HepG2 (cell line): ENCODE measurements around the gene PIK3C2B. TPM values are rescaled to one million over a fixed set of nuclear protein-coding genes. Genes with fewer than 3 reads are reported as not detected.

Experiments used
- ARNT2 ChIP-seq: sonication (generic); formaldehyde crosslinking; IDR thresholded peaks from 2 replicates; pipeline ENCODE4 v1.8.0; 2022; ENCODE audit warnings: mild to moderate bottlenecking, low read depth, missing genetic modification reagents, moderate library complexity
- ATF7-NPFF ChIP-seq: sonication (generic); formaldehyde crosslinking; IDR thresholded peaks from 2 replicates; pipeline ENCODE4 v1.8.1; 2023; ENCODE audit warnings: mild to moderate bottlenecking, low read depth, missing genetic modification reagents, moderate library complexity
- DR1 ChIP-seq: sonication (generic); formaldehyde crosslinking; IDR thresholded peaks from 2 replicates; pipeline ENCODE4 v1.8.0; 2021; ENCODE audit warnings: mild to moderate bottlenecking, missing genetic modification reagents, inconsistent platforms
- ERF ChIP-seq: IDR thresholded peaks from 2 replicates; pipeline ENCODE4 v1.6.1; 2018; ENCODE audit warnings: missing biosample characterization, missing genetic modification reagents
- EZH2 ChIP-seq: conservative IDR thresholded peaks from 2 replicates; pipeline ENCODE4 v1.6.1; 2012; ENCODE audit warnings: mild to moderate bottlenecking, low read depth, low read length, moderate library complexity
- HNF4A ChIP-seq: sonication (generic); formaldehyde crosslinking; IDR thresholded peaks from 2 replicates; pipeline ENCODE4 v1.4.0; 2020; ENCODE audit warnings: missing genetic modification reagents
- HOXA7 ChIP-seq: sonication (generic); formaldehyde crosslinking; IDR thresholded peaks from 2 replicates; pipeline ENCODE4 v1.8.1; 2022; ENCODE audit warnings: mild to moderate bottlenecking, missing genetic modification reagents, moderate library complexity
- IRF9 ChIP-seq: sonication (generic); formaldehyde crosslinking; IDR thresholded peaks from 2 replicates; pipeline ENCODE4 v1.8.0; 2022; ENCODE audit warnings: missing genetic modification reagents, mild to moderate bottlenecking, borderline replicate concordance
- JARID2 ChIP-seq: sonication (generic); formaldehyde crosslinking; IDR thresholded peaks from 2 replicates; pipeline ENCODE4 v1.8.1; 2023; ENCODE audit warnings: missing genetic modification reagents, inconsistent platforms; ENCODE audit not compliant: insufficient replicate concordance
- KIAA2018 ChIP-seq: sonication (generic); formaldehyde crosslinking; IDR thresholded peaks from 2 replicates; pipeline ENCODE4 v1.5.0; 2020; ENCODE audit warnings: mild to moderate bottlenecking, missing genetic modification reagents, borderline replicate concordance
- MIER3 ChIP-seq: IDR thresholded peaks from 2 replicates; pipeline ENCODE4 v1.6.1; 2016; ENCODE audit warnings: missing compliant biosample characterization, borderline replicate concordance
- PHF8 ChIP-seq: sonication (generic); formaldehyde crosslinking; IDR thresholded peaks from 2 replicates; pipeline ENCODE4 v1.5.0; 2020; ENCODE audit warnings: missing genetic modification reagents
- POLR2G ChIP-seq: fragments of 200-400 bp; formaldehyde crosslinking; IDR thresholded peaks from 2 replicates; pipeline ENCODE4 v1.6.1; 2018; ENCODE audit warnings: mild to moderate bottlenecking, low read depth, low read length, moderate library complexity
- THAP8 ChIP-seq: sonication (generic); formaldehyde crosslinking; IDR thresholded peaks from 2 replicates; pipeline ENCODE4 v1.5.1; 2020; ENCODE audit warnings: missing genetic modification reagents, mild to moderate bottlenecking, borderline replicate concordance
- ZNF121 ChIP-seq: sonication (generic); formaldehyde crosslinking; IDR thresholded peaks from 2 replicates; pipeline ENCODE4 v1.5.0; 2020; ENCODE audit warnings: mild to moderate bottlenecking, missing genetic modification reagents
- ZNF251 ChIP-seq: sonication (generic); formaldehyde crosslinking; IDR thresholded peaks from 2 replicates; pipeline ENCODE4 v1.9.0; 2021; ENCODE audit warnings: mild to moderate bottlenecking, missing genetic modification reagents
- ZNF800 ChIP-seq: sonication (generic); formaldehyde crosslinking; IDR thresholded peaks from 2 replicates; pipeline ENCODE4 v1.4.0; 2020; ENCODE audit warnings: missing genetic modification reagents
- polyA plus RNA-seq, 8 experiments: library from polyadenylated mRNA; depleted of rRNA in 3 of 8; stranded (reverse) in 7 of 8; unstranded in 1 of 8; fragments of >200 nt; fragmentation: Illumina TruSeq in 4 of 8; extraction: Trizol in 4 of 8; gene quantifications; 2 replicates each; pipeline versions ENCODE4 v1.2.1 to v1.2.3, GENCODE V29; 2011 to 2016; ENCODE audit warnings: low read depth in 4 of 8, missing spikeins in 1 of 8, mixed read lengths in 1 of 8; ENCODE audit not compliant: insufficient read depth in 1 of 8
- total RNA-seq, 5 experiments: library from RNA; depleted of rRNA; stranded (reverse); fragments of >200 nt; fragmentation: Illumina TruSeq; extraction: Trizol; gene quantifications; 2 replicates each; pipeline ENCODE4 v1.2.3, GENCODE V29; 2016; ENCODE audit warnings: low read depth in 1 of 5

Gene PIK3C2B
- total and polyA plus RNA-seq, 2 of the 13 experiments (the other 11 are each of a cell fraction or from before 2014, with no cell fraction given) = 3.4 to 4.5 TPM

GRCh38 chr1:204516180-204516879 is 21.7 kb upstream of the PIK3C2B start, which contains the start of gene MDM4 (continued):
- TF ChIP-seq IRF9 (CRISPR knock-in tag) = peak; percentile 66; the same call in 1 of the 2 replicates
- TF ChIP-seq ATF7-NPFF (CRISPR knock-in tag) = peak; percentile 75; the same call in 1 of the 2 replicates
- TF ChIP-seq EZH2 = no peak
- TF ChIP-seq POLR2G = peak; percentile 95
- no peak for TF ChIP-seq ZNF251 (CRISPR knock-in tag)
- peak; percentile 70; the same call in 1 of the 2 replicates for TF ChIP-seq MIER3 (CRISPR knock-in tag)
- TF ChIP-seq HNF4A (CRISPR knock-in tag) = 0 out of 2 replicates have a peak, but pooled peaks have one; percentile 27
- no peak; the same call in 1 of the 2 replicates for TF ChIP-seq HOXA7
- TF ChIP-seq PHF8 (CRISPR knock-in tag) = peak; percentile 100
- TF ChIP-seq JARID2 (CRISPR knock-in tag) = peak; percentile 80
- peak; percentile 92 for TF ChIP-seq DR1 (CRISPR knock-in tag)
- TF ChIP-seq ERF (CRISPR knock-in tag) = peak; percentile 64; the same call in 1 of the 2 replicates
- peak; percentile 89; the same call in 1 of the 2 replicates for TF ChIP-seq KIAA2018 (CRISPR knock-in tag)
- TF ChIP-seq ZNF800 (CRISPR knock-in tag) = peak; percentile 41; the same call in 1 of the 2 replicates
- TF ChIP-seq ARNT2 (CRISPR knock-in tag) = peak; percentile 86
- no peak; the same call in 1 of the 2 replicates for TF ChIP-seq ZNF121 (CRISPR knock-in tag)
- peak; percentile 64; the same call in 1 of the 2 replicates for TF ChIP-seq THAP8 (CRISPR knock-in tag)
